ENCODE data around the gene DACT1. TPM values are rescaled to one million over a fixed set of nuclear protein-coding genes. Genes with fewer than 3 reads are reported as not detected.

The DACT1 gene
- total and polyA plus RNA-seq, 4 donors, result 0.32 to 3.8 (median 1.6) TPM

GRCh38 chr14:58633831-58634230 lies 3.9 kb upstream of the DACT1 start:
- Histone ChIP-seq H3K9me3 (ENCODE audit: control insufficient read depth in 4 of 4, low read length in 3 of 4) (no peaks in the 10 kb centered on the region), H3K4me1 (ENCODE audit: control insufficient read depth in 4 of 4, insufficient read depth in 4 of 4, low read length in 3 of 4) (peaks cover 7 to 19% (median 13%) of the 10 kb centered on the region in 4 donors), H3K36me3 (ENCODE audit: control insufficient read depth in 4 of 4, insufficient read depth in 3 of 4, low read depth in 1 of 4, low read length in 3 of 4) (no peaks in the 10 kb centered on the region), H3K27ac (ENCODE audit: low read depth in 1 of 2, low read length in 2 of 2) (no peak overlapping the region), H3K4me3 (ENCODE audit: low read depth in 1 of 3, low read length in 3 of 3) (no peak overlapping the region), H3K27me3 (ENCODE audit: control insufficient read depth in 4 of 4, insufficient read depth in 4 of 4, low read length in 3 of 4) (peaks cover 0 to 4% (median 2%) of the 10 kb centered on the region in 4 donors), H3K9ac (ENCODE audit: low read depth in 1 of 2, low read length in 2 of 2) (no peak overlapping the region)
- TF ChIP-seq HNF4G (IDR thresholded peaks at IDR 0.05) (no peak), REST (IDR thresholded peaks at IDR 0.05) (no peak), EGR1 (IDR thresholded peaks at IDR 0.05; ENCODE audit: low read depth in 2 of 2) (no peak), FOXA2 (IDR thresholded peaks at IDR 0.05) (no peak), NR2F2 (IDR thresholded peaks at IDR 0.05) (no peak), SP1 (IDR thresholded peaks at IDR 0.05) (no peak), RXRA (IDR thresholded peaks at IDR 0.05) (no peak), RAD21 (IDR thresholded peaks at IDR 0.05) (no peak), HNF4A (conservative IDR thresholded peaks at IDR 0.05) (no peak), MAX (IDR thresholded peaks at IDR 0.05) (no peak), GABPA (IDR thresholded peaks at IDR 0.05 in 1 of 2, conservative IDR thresholded peaks at IDR 0.05 in 1 of 2) (no peak)
- 42% methylated on average over 3 of the region's 3 CpGs for WGBS
- DNase-seq (ENCODE audit: low spot score), result no peak

DNA sequence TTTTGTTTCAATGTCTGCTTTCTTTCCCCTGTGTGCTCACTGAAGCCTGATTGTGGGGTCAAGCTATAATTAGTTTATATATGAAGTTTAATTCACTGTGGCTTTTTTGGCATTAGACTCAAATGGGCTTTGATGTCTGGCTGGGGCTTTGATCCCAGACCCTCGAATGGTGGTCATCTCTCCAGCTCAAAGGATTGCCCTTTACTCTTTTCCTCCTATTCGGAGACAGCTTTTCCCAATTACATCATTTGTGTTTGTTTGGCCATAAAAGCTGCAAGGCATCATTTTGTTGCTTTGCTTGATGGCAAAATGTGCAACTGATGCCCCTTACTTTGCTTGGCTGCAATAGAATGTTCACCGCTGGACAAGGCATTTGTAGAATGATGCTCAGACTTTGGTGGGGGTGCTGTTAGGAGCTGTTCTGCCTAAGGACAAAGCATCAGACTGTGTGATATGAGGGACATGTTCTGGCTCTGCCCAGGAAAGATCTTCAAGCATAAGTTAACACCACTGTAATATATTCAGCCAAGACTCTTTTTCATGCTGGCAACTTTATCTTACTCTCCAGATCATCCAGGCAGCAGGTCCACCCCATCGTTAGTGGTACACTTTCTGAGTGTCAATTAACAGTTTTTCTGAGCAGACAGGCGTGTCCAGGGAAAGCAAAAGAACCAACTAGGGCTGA lies 3.2 kb upstream of the DACT1 start:
- no peaks in the 10 kb centered on the region for H3K9me3 ChIP-seq (ENCODE audit: control insufficient read depth in 4 of 4, low read length in 3 of 4)
- no peak overlapping the region for H3K27ac ChIP-seq (ENCODE audit: low read depth in 1 of 2, low read length in 2 of 2)
- DNase-seq (ENCODE audit: low spot score), result no peak
- no peak for TF ChIP-seq TAF1 (conservative IDR thresholded peaks at IDR 0.05)
- no peak for TF ChIP-seq JUND (IDR thresholded peaks at IDR 0.05)
- no peak for TF ChIP-seq FOXA1 (IDR thresholded peaks at IDR 0.05)
- no peak for TF ChIP-seq CTCF (IDR thresholded peaks at IDR 0.05; ENCODE audit: low read depth, low read length, missing input control)
- TF ChIP-seq GABPA (IDR thresholded peaks at IDR 0.05 in 1 of 2, conservative IDR thresholded peaks at IDR 0.05 in 1 of 2), result no peak
- no peak for TF ChIP-seq ZBTB33 (IDR thresholded peaks at IDR 0.05)
- no peak for TF ChIP-seq MAX (IDR thresholded peaks at IDR 0.05)
- TF ChIP-seq RAD21 (IDR thresholded peaks at IDR 0.05), result no peak
- TF ChIP-seq HNF4A (conservative IDR thresholded peaks at IDR 0.05), result no peak
- TF ChIP-seq SP1 (IDR thresholded peaks at IDR 0.05), result no peak
- TF ChIP-seq RXRA (IDR thresholded peaks at IDR 0.05), result no peak
- no peak for TF ChIP-seq ATF3 (IDR thresholded peaks at IDR 0.05)
- TF ChIP-seq REST (IDR thresholded peaks at IDR 0.05), result no peak
- H3K4me3 ChIP-seq (ENCODE audit: low read depth in 1 of 3, low read length in 3 of 3), result no peak overlapping the region
- H3K36me3 ChIP-seq (ENCODE audit: control insufficient read depth in 4 of 4, insufficient read depth in 3 of 4, low read depth in 1 of 4, low read length in 3 of 4), result no peaks in the 10 kb centered on the region
- peaks cover 0 to 4% (median 2%) of the 10 kb centered on the region in 4 donors for H3K27me3 ChIP-seq (ENCODE audit: control insufficient read depth in 4 of 4, insufficient read depth in 4 of 4, low read length in 3 of 4)
- WGBS, result 45% methylated on average over 5 of the region's 5 CpGs
- peaks cover 7 to 21% (median 15%) of the 10 kb centered on the region in 4 donors for H3K4me1 ChIP-seq (ENCODE audit: control insufficient read depth in 4 of 4, insufficient read depth in 4 of 4, low read length in 3 of 4)
- H3K9ac ChIP-seq (ENCODE audit: low read depth in 1 of 2, low read length in 2 of 2), result no peak overlapping the region
